K562 (cell line): ENCODE results near the gene ZSWIM1. TPM values are rescaled to one million over a fixed set of nuclear protein-coding genes. Genes with fewer than 3 reads are reported as not detected.

Source experiments
- ATF1 ChIP-seq, 2 experiments: fragments of 450-650 bp in 1 of 2; IDR thresholded peaks; 2 replicates each; pipeline ENCODE4 v1.6.1; 2016; ENCODE audit warnings: missing compliant biosample characterization in 1 of 2, missing genetic modification characterization in 1 of 2
- BRD4 ChIP-seq: fragments of 200-600 bp; sonication (generic); IDR thresholded peaks from 2 replicates; pipeline ENCODE4 v1.6.1; 2017; ENCODE audit warnings: inconsistent platforms
- E4F1 ChIP-seq: fragments of 250-450 bp; sonication (Bioruptor Pico); IDR thresholded peaks from 2 replicates; pipeline ENCODE4 v1.5.0; 2021; ENCODE audit warnings: mild to moderate bottlenecking, borderline replicate concordance
- ESRRB ChIP-seq: fragments of 250-450 bp; sonication (Bioruptor Pico); IDR thresholded peaks from 2 replicates; pipeline ENCODE4 v1.5.0; 2020; ENCODE audit warnings: mild to moderate bottlenecking, moderate library complexity, borderline replicate concordance
- HDAC1 ChIP-seq, 2 experiments: fragments of 450-650 bp; IDR thresholded peaks; 2 replicates each; pipeline ENCODE4 v1.6.1; 2016 to 2017; ENCODE audit warnings: inconsistent platforms in 1 of 2, mild to moderate bottlenecking in 1 of 2, moderate library complexity in 1 of 2
- HDAC3 ChIP-seq: fragments of 450-650 bp; IDR thresholded peaks from 2 replicates; pipeline ENCODE4 v1.6.1; 2018; ENCODE audit warnings: borderline replicate concordance, mild to moderate bottlenecking, moderate library complexity; ENCODE audit not compliant: partially characterized antibody
- HMG20B ChIP-seq: fragments of 250-450 bp; sonication (Bioruptor Pico); IDR thresholded peaks from 2 replicates; pipeline ENCODE4 v1.5.0; 2021; ENCODE audit warnings: mild to moderate bottlenecking
- KLF1 ChIP-seq: fragments of 450-650 bp; IDR thresholded peaks from 2 replicates; pipeline ENCODE4 v1.6.1; 2016; ENCODE audit warnings: missing genetic modification characterization, missing compliant biosample characterization
- KLF16 ChIP-seq: IDR thresholded peaks from 2 replicates; pipeline ENCODE4 v1.6.1; 2016; ENCODE audit warnings: antibody characterized with exemption
- PHB ChIP-seq: fragments of 250-450 bp; sonication (Bioruptor Pico); IDR thresholded peaks from 2 replicates; pipeline ENCODE4 v1.5.0; 2021
- POU5F1 ChIP-seq: fragments of 150-350 bp; IDR thresholded peaks from 2 replicates; pipeline ENCODE4 v1.6.1; 2014; ENCODE audit warnings: borderline replicate concordance, low read length, low read depth, mild to moderate bottlenecking; ENCODE audit not compliant: partially characterized antibody
- PRPF4 ChIP-seq: fragments of 200-400 bp; formaldehyde crosslinking; IDR thresholded peaks from one replicate; pipeline ENCODE4 v1.6.1; 2017; ENCODE audit warnings: low read length, low read depth, mild to moderate bottlenecking; ENCODE audit not compliant: insufficient read depth, poor library complexity, severe bottlenecking
- RB1 ChIP-seq: fragments of 450-650 bp; IDR thresholded peaks from 2 replicates; pipeline ENCODE4 v1.6.1; 2017; ENCODE audit warnings: low read depth, mild to moderate bottlenecking
- RBM34 ChIP-seq: fragments of 200-400 bp; formaldehyde crosslinking; IDR thresholded peaks from 2 replicates; pipeline ENCODE4 v1.6.1; 2018; ENCODE audit warnings: low read length, borderline replicate concordance; ENCODE audit not compliant: insufficient read depth
- RCOR1 ChIP-seq, 2 experiments: IDR thresholded peaks; 2 replicates each; pipeline ENCODE4 v1.6.1; 2012; ENCODE audit warnings: low read depth in 2 of 2, low read length in 2 of 2, borderline replicate concordance in 1 of 2, improper control_type of control experiment in 1 of 2
- SETDB1 ChIP-seq: IDR thresholded peaks from one replicate; pipeline ENCODE4 v1.6.1; 2012; ENCODE audit warnings: low read length, control low read depth, inconsistent platforms
- SMARCA4 ChIP-seq: fragments of 450-650 bp; IDR thresholded peaks from 2 replicates; pipeline ENCODE4 v1.6.1; 2016
- SMC3 ChIP-seq: conservative IDR thresholded peaks from 2 replicates; pipeline ENCODE4 v1.6.1; 2011; ENCODE audit warnings: low read depth, low read length, improper control_type of control experiment; ENCODE audit not compliant: insufficient read depth
- STAG1 ChIP-seq: sonication (generic); formaldehyde crosslinking; IDR thresholded peaks from 2 replicates; pipeline ENCODE4 v1.5.0; 2020; ENCODE audit warnings: missing genetic modification reagents, borderline replicate concordance
- TCF3 ChIP-seq: sonication (generic); formaldehyde crosslinking; IDR thresholded peaks from 2 replicates; pipeline ENCODE4 v1.4.0; 2020; ENCODE audit warnings: mild to moderate bottlenecking, missing genetic modification reagents
- TEAD4 ChIP-seq, 2 experiments: sonication (generic) in 1 of 2; formaldehyde crosslinking in 1 of 2; IDR thresholded peaks; 2 replicates each; pipeline versions ENCODE4 v1.6.1 to v1.8.0; 2012 to 2022; ENCODE audit warnings: borderline replicate concordance in 1 of 2, inconsistent platforms in 1 of 2, low read length in 1 of 2, mild to moderate bottlenecking in 1 of 2, missing genetic modification reagents in 1 of 2
- TSC22D4 ChIP-seq: fragments of 450-650 bp; IDR thresholded peaks from 2 replicates; pipeline ENCODE4 v1.6.1; 2016; ENCODE audit warnings: missing genetic modification characterization, missing biosample characterization, control low read depth
- UBTF ChIP-seq, 2 experiments: IDR thresholded peaks; 2 replicates each; pipeline ENCODE4 v1.6.1; 2012; ENCODE audit warnings: improper control_type of control experiment in 2 of 2, low read depth in 2 of 2, low read length in 2 of 2, borderline replicate concordance in 1 of 2
- YY1 ChIP-seq, 3 experiments: IDR thresholded peaks; 2 replicates each; pipeline ENCODE4 v1.6.1; 2011; ENCODE audit warnings: low read length in 2 of 3, mild to moderate bottlenecking in 2 of 3, moderate library complexity in 2 of 3, borderline replicate concordance in 1 of 3, control low read depth in 1 of 3, low read depth in 1 of 3; ENCODE audit not compliant: insufficient read depth in 3 of 3, insufficient replicate concordance in 2 of 3, control insufficient read depth in 1 of 3, insufficient read length in 1 of 3; ENCODE audit errors: extremely low read depth in 1 of 3
- ZNF232 ChIP-seq: sonication (generic); formaldehyde crosslinking; IDR thresholded peaks from 2 replicates; pipeline ENCODE4 v1.8.0; 2022; ENCODE audit warnings: mild to moderate bottlenecking, missing genetic modification reagents
- polyA plus RNA-seq, 8 experiments: library from polyadenylated mRNA; depleted of rRNA in 4 of 8; stranded (reverse) in 5 of 8; unstranded in 3 of 8; fragments of >200 nt; fragmentation: Nextera tagmentation in 2 of 8; fragmentation: Illumina TruSeq in 1 of 8; extraction: Ambion mirVana in 2 of 8; extraction: Trizol in 1 of 8; gene quantifications; 2 replicates each; pipeline versions ENCODE4 v1.2.1 to v1.2.3, GENCODE V29; 2011 to 2014; ENCODE audit warnings: inconsistent platforms in 1 of 8, missing spikeins in 1 of 8
- total RNA-seq, 7 experiments: library from RNA; depleted of rRNA in 6 of 7; stranded (reverse); fragments of >200 nt in 6 of 7; fragmentation: Illumina TruSeq in 2 of 7; extraction: Trizol in 2 of 7; gene quantifications; 2 replicates each; pipeline versions ENCODE4 v1.2.1 to v1.2.3, GENCODE V29; 2011 to 2021; ENCODE audit warnings: low replicate concordance in 1 of 7

The ZSWIM1 gene
- total and polyA plus RNA-seq, 9 of the 15 experiments (the other 6 are each of a cell fraction or from before 2014, with no cell fraction given), result 2.5 to 15.6 (median 9.5) TPM

GRCh38 chr20:45836841-45837240 is 44.2 kb upstream of the ZSWIM1 start (continued):
- TF ChIP-seq POU5F1 (no peak), RBM34 (no peak), HMG20B (CRISPR knock-in tag) (no peak), ESRRB (no peak), UBTF (IDR thresholded peaks at IDR 0.05; ENCODE audit: borderline replicate concordance in 1 of 2, low read depth in 2 of 2, low read length in 2 of 2) (no peak), SMC3 (no peak), HDAC1 (IDR thresholded peaks at IDR 0.05) (peak in 1 of 2 experiments; percentile 70; a peak in 2 of 4 replicates), YY1 (IDR thresholded peaks at IDR 0.05; ENCODE audit: borderline replicate concordance in 1 of 3, control insufficient read depth in 1 of 3, extremely low read depth in 1 of 3, insufficient read depth in 3 of 3, insufficient read length in 1 of 3, insufficient replicate concordance in 2 of 3, low read depth in 1 of 3, low read length in 2 of 3) (no peak), ATF1 (CRISPR knock-in tag; IDR thresholded peaks at IDR 0.05) (no peak), ATF1 (tag; IDR thresholded peaks at IDR 0.05) (0 out of 2 replicates have a peak, but pooled peaks have one; percentile 30), STAG1 (CRISPR knock-in tag) (no peak), RB1 (no peak), E4F1 (CRISPR knock-in tag) (peak; percentile 50; the same call in 1 of the 2 replicates), RCOR1 (IDR thresholded peaks at IDR 0.05; ENCODE audit: borderline replicate concordance in 1 of 2, low read depth in 2 of 2, low read length in 2 of 2) (peak; percentile 68 to 96; a peak in 3 of 4 replicates), PHB (CRISPR knock-in tag) (no peak), TCF3 (CRISPR knock-in tag) (peak; percentile 76), SMARCA4 (0 out of 2 replicates have a peak, but pooled peaks have one; percentile 49), PRPF4 (no peak), TSC22D4 (tag) (no peak), ZNF232 (CRISPR knock-in tag) (no peak), KLF16 (peak; percentile 76; the same call in 1 of the 2 replicates), TEAD4 (IDR thresholded peaks at IDR 0.05; ENCODE audit: low read length) (peak; percentile 83), TEAD4 (CRISPR knock-in tag; IDR thresholded peaks at IDR 0.05; ENCODE audit: borderline replicate concordance) (no peak), HDAC3 (no peak), KLF1 (tag) (no peak), SETDB1 (no peak), BRD4 (no peak)
